MM.1S (cell line): ENCODE measurements around the gene TMEM60.

Experiments used
- EZH2 ChIP-seq: fragments of 300-600 bp; sonication (generic); optimal IDR thresholded peaks from 2 replicates; pipeline ENCODE3; 2017; ENCODE audit warnings: low read depth, mild to moderate bottlenecking, antibody characterized with exemption, low read length, mixed read lengths
- TF ChIP-seq, protein P1 (sequence below): fragments of 300-600 bp; sonication (generic); IDR thresholded peaks from 2 replicates; pipeline ENCODE4 v1.5.1; 2016; ENCODE audit warnings: antibody characterized with exemption, low read length, mixed read lengths

DNA sequence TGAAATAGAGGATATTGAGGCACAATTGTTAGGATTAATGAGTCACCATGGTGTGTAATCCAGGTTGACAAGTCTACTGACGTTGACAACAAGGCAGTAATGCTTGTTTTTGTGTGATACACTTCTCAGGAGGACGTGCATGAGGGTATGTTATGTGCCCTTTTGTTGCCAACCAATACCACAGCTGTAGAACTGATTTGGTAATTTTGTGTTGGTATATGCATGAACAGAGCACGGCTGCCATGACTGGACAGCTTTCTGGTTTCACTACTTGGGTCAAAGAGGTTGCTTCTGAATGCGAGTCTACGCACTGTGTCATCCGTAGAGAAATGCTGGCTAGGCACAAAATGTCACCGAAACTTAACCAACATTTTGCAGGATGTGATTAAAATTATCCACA is 33.2 kb upstream of the TMEM60 start:
- TF ChIP-seq, protein P1, sequence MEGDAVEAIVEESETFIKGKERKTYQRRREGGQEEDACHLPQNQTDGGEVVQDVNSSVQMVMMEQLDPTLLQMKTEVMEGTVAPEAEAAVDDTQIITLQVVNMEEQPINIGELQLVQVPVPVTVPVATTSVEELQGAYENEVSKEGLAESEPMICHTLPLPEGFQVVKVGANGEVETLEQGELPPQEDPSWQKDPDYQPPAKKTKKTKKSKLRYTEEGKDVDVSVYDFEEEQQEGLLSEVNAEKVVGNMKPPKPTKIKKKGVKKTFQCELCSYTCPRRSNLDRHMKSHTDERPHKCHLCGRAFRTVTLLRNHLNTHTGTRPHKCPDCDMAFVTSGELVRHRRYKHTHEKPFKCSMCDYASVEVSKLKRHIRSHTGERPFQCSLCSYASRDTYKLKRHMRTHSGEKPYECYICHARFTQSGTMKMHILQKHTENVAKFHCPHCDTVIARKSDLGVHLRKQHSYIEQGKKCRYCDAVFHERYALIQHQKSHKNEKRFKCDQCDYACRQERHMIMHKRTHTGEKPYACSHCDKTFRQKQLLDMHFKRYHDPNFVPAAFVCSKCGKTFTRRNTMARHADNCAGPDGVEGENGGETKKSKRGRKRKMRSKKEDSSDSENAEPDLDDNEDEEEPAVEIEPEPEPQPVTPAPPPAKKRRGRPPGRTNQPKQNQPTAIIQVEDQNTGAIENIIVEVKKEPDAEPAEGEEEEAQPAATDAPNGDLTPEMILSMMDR, result no peak
- no peak for TF ChIP-seq EZH2
